Activated T-helper 1 cell treated with Interleukin-2 at 50 U/mL for 16 hours (primary cell): Measurements from ENCODE around the gene PI16.

Experiments used
- DNase-seq: peaks from one replicate; pipeline ENCODE4 v3.0.0-alpha.2; 2020; ENCODE audit warnings: low read depth

PI16 gene

GRCh38 chr6:37004044-37004980 is 49.8 kb downstream of the PI16 start:
- no peak for DNase-seq

GRCh38 chr6:37005061-37005810 is 50.7 kb downstream of the PI16 start, which contains the start of gene FGD2:
TSS of gene FGD2 (plus strand) at chr6:37005655. CDS start at chr6:37005818, 163 bp downstream.
- DNase-seq: no peak

GRCh38 chr6:37005827-37006567 is 51.5 kb downstream of the PI16 start:
- DNase-seq: no peak

- DNase-seq: no peak
Observed at GRCh38 chr6:37006793-37007339, 52.3 kb downstream of the PI16 start.

GRCh38 chr6:37007340-37008043 is 53.0 kb downstream of the PI16 start:
- no peak for DNase-seq

GRCh38 chr6:37008484-37009465 is 54.2 kb downstream of the PI16 start:
- DNase-seq: no peak

- no peak for DNase-seq
Observed at GRCh38 chr6:37010402-37010892, 55.9 kb downstream of the PI16 start.

GRCh38 chr6:37011656-37012378 is 57.3 kb downstream of the PI16 start:
- DNase-seq: no peak

- no peak for DNase-seq
Observed at GRCh38 chr6:37013516-37014491, 59.3 kb downstream of the PI16 start.
